GM19397 (cell line): ENCODE data around the gene ELL.

ENCODE experiments used
- ATAC-seq: cut with Tn5 transposase; IDR thresholded peaks from one replicate; pipeline ENCODE4 v1.9.1; 2021; ENCODE audit warnings: mild to moderate bottlenecking, moderate library complexity; ENCODE audit not compliant: unreplicated experiment

Gene ELL

GRCh38 chr19:18425515-18426415 is 96.1 kb downstream of the ELL start:
- no peak for ATAC-seq

- no peak for ATAC-seq
Observed at GRCh38 chr19:18424890-18425514, 96.9 kb downstream of the ELL start.

GRCh38 chr19:18424122-18424889 is 97.6 kb downstream of the ELL start:
- no peak for ATAC-seq

GRCh38 chr19:18423258-18424020 is 98.4 kb downstream of the ELL start:
- ATAC-seq, result no peak

- ATAC-seq, result no peak
Observed at GRCh38 chr19:18422530-18423191, 99.2 kb downstream of the ELL start.

- ATAC-seq, result no peak
Observed at GRCh38 chr19:18421371-18421959, 100.4 kb downstream of the ELL start.

- ATAC-seq, result no peak
Observed at GRCh38 chr19:18420930-18421329, 100.9 kb downstream of the ELL start.

GRCh38 chr19:18419699-18420460 is 102.0 kb downstream of the ELL start:
- ATAC-seq, result no peak

- ATAC-seq, result peak; percentile 39
Observed at GRCh38 chr19:18419195-18419698, 102.6 kb downstream of the ELL start, which contains the start of gene SSBP4. TSS of gene SSBP4 (plus strand) at chr19:18419398. CDS start at chr19:18419649, 251 bp downstream.

GRCh38 chr19:18418483-18419194 is 103.2 kb downstream of the ELL start:
- ATAC-seq, result no peak

GRCh38 chr19:18418029-18418482 is 103.8 kb downstream of the ELL start:
- no peak for ATAC-seq

GRCh38 chr19:18417250-18418028 is 104.4 kb downstream of the ELL start:
- no peak for ATAC-seq

GRCh38 chr19:18416778-18417249 is 105.1 kb downstream of the ELL start:
- no peak for ATAC-seq

- no peak for ATAC-seq
Observed at GRCh38 chr19:18415178-18415867, 106.5 kb downstream of the ELL start.

GRCh38 chr19:18414504-18415177 is 107.2 kb downstream of the ELL start:
- no peak for ATAC-seq
